HL-60 (cell line): ENCODE data around the gene SPON1.

Experiments
- GABPA ChIP-seq: IDR thresholded peaks from 2 replicates; pipeline ENCODE4 v1.6.1; 2012; ENCODE audit warnings: low read depth
- POLR2AphosphoS5 ChIP-seq: IDR thresholded peaks from 2 replicates; pipeline ENCODE4 v1.6.1; 2012; ENCODE audit warnings: low read depth
- SPI1 ChIP-seq: IDR thresholded peaks from 2 replicates; pipeline ENCODE4 v1.6.1; 2012; ENCODE audit warnings: low read depth, mild to moderate bottlenecking, borderline replicate concordance
- TF ChIP-seq, protein P1 (sequence below): IDR thresholded peaks from one replicate; pipeline ENCODE4 v1.5.1; 2011; ENCODE audit warnings: low read length, control low read depth, inconsistent platforms; ENCODE audit not compliant: insufficient read depth
- TF ChIP-seq, protein P2 (sequence below): IDR thresholded peaks from 2 replicates; pipeline ENCODE4 v1.6.1; 2012; ENCODE audit warnings: low read depth; ENCODE audit not compliant: insufficient replicate concordance

DNA sequence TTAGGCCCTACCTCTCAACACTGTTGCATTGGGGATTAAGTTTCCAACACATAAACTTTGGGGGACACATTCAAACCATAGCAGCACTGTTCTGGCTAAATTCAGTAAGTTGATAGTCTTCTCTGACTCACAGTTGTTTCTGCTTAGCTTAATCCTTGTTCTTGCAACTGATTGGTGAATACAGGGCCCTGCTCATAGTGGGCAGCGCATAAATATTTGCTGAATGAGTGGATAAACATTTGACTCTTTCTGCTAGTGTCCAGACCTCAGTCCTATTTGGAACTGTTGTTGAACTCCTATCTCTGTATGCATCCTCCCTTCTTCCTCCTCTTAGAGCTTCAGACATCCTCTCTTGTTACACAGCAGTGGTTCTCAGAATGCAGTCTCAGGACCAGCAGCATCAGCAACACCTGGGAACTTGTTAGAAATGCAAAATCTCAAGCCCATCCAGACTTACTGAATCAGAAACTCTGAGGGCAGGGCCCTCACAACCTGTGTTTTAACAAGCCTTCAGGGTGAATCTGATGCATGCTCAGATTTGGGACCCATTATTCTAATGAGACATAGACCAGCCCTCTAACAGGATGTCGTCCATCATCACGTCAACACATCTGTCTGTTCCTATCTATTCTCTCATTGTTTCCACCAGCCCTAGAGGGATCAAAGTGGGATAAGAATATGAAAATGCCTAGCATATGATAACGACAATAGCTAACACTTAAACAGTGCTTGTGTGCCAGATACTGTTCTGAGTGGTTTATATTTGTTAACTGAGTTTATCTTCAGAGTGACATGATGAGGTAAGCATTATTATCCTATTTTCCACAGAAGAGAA lies 22.3 kb downstream of the SPON1 start:
- TF ChIP-seq, protein P1, sequence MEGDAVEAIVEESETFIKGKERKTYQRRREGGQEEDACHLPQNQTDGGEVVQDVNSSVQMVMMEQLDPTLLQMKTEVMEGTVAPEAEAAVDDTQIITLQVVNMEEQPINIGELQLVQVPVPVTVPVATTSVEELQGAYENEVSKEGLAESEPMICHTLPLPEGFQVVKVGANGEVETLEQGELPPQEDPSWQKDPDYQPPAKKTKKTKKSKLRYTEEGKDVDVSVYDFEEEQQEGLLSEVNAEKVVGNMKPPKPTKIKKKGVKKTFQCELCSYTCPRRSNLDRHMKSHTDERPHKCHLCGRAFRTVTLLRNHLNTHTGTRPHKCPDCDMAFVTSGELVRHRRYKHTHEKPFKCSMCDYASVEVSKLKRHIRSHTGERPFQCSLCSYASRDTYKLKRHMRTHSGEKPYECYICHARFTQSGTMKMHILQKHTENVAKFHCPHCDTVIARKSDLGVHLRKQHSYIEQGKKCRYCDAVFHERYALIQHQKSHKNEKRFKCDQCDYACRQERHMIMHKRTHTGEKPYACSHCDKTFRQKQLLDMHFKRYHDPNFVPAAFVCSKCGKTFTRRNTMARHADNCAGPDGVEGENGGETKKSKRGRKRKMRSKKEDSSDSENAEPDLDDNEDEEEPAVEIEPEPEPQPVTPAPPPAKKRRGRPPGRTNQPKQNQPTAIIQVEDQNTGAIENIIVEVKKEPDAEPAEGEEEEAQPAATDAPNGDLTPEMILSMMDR = no peak
- no peak for TF ChIP-seq GABPA
- TF ChIP-seq, protein P2, sequence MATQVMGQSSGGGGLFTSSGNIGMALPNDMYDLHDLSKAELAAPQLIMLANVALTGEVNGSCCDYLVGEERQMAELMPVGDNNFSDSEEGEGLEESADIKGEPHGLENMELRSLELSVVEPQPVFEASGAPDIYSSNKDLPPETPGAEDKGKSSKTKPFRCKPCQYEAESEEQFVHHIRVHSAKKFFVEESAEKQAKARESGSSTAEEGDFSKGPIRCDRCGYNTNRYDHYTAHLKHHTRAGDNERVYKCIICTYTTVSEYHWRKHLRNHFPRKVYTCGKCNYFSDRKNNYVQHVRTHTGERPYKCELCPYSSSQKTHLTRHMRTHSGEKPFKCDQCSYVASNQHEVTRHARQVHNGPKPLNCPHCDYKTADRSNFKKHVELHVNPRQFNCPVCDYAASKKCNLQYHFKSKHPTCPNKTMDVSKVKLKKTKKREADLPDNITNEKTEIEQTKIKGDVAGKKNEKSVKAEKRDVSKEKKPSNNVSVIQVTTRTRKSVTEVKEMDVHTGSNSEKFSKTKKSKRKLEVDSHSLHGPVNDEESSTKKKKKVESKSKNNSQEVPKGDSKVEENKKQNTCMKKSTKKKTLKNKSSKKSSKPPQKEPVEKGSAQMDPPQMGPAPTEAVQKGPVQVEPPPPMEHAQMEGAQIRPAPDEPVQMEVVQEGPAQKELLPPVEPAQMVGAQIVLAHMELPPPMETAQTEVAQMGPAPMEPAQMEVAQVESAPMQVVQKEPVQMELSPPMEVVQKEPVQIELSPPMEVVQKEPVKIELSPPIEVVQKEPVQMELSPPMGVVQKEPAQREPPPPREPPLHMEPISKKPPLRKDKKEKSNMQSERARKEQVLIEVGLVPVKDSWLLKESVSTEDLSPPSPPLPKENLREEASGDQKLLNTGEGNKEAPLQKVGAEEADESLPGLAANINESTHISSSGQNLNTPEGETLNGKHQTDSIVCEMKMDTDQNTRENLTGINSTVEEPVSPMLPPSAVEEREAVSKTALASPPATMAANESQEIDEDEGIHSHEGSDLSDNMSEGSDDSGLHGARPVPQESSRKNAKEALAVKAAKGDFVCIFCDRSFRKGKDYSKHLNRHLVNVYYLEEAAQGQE = no peak
- no peak for TF ChIP-seq POLR2AphosphoS5
- no peak for TF ChIP-seq SPI1
